Suprapubic skin (tissue), 3 donors: ENCODE results near the gene TSPAN15.

Source experiments
- CTCF ChIP-seq, 2 donors: fragments of 200-600 bp in 1 of 2; fragments of 450-650 bp in 1 of 2; sonication (generic) in 1 of 2; IDR thresholded peaks; one replicate each; pipeline ENCODE4 v1.5.1; 2016 to 2019; ENCODE audit warnings: antibody characterized with exemption in 2 of 2, mild to moderate bottlenecking in 1 of 2, moderate library complexity in 1 of 2
- EP300 ChIP-seq: sonication (generic); formaldehyde crosslinking; IDR thresholded peaks from one replicate; pipeline ENCODE4 v1.6.1; 2017; ENCODE audit warnings: antibody characterized with exemption

- TF ChIP-seq CTCF (IDR thresholded peaks at IDR 0.05) = no peak
- no peak for TF ChIP-seq EP300
Measured at GRCh38 chr10:69403519-69403918, 47.7 kb upstream of the TSPAN15 start.
